ENCODE data around the gene FXN.
"Not testable (repeated sequence)": the region's sequence is repeated elsewhere in the genome, so short reads cannot be mapped to it uniquely, and the experiment has no call there.

The FXN gene

GRCh38 chr9:69103348-69103996, 67.9 kb downstream of the FXN start:
- not testable (repeated sequence) for DNase-seq (ENCODE audit: low read depth in 2 of 2)

GRCh38 chr9:69104830-69105527, 69.4 kb downstream of the FXN start:
- DNase-seq (ENCODE audit: low read depth in 2 of 2): no peak

- no peak for DNase-seq (ENCODE audit: low read depth in 2 of 2)
These were observed 72.2 kb downstream of the FXN start for GRCh38 chr9:69107771-69108170.

GRCh38 chr9:69108706-69109105, 73.2 kb downstream of the FXN start:
- DNase-seq (ENCODE audit: low read depth in 2 of 2): not testable (repeated sequence)

- DNase-seq (ENCODE audit: low read depth in 2 of 2): no peak
These were observed 73.6 kb downstream of the FXN start for GRCh38 chr9:69109152-69109551.

- DNase-seq (ENCODE audit: low read depth in 2 of 2): not testable (repeated sequence)
These were observed 77.1 kb downstream of the FXN start for GRCh38 chr9:69112646-69113045.

GRCh38 chr9:69115621-69116020, 80.1 kb downstream of the FXN start:
- no peak for DNase-seq (ENCODE audit: low read depth in 2 of 2)

GRCh38 chr9:69118656-69119055, 83.1 kb downstream of the FXN start:
- DNase-seq (ENCODE audit: low read depth in 2 of 2): no peak

- DNase-seq (ENCODE audit: low read depth in 2 of 2): no peak
These were observed 85.0 kb downstream of the FXN start for GRCh38 chr9:69120380-69121154.

GRCh38 chr9:69121155-69122081, 85.9 kb downstream of the FXN start:
- DNase-seq (ENCODE audit: low read depth in 2 of 2): peak in 1 of 2 donors; percentile 2

GRCh38 chr9:69122082-69122548, 86.6 kb downstream of the FXN start:
- peak; percentile 1 to 29 for DNase-seq (ENCODE audit: low read depth in 2 of 2)

- DNase-seq (ENCODE audit: low read depth in 2 of 2): no peak
These were observed 87.1 kb downstream of the FXN start for GRCh38 chr9:69122549-69123141.

GRCh38 chr9:69130456-69131441, 95.2 kb downstream of the FXN start:
- DNase-seq (ENCODE audit: low read depth in 2 of 2): no peak

- no peak for DNase-seq (ENCODE audit: low read depth in 2 of 2)
These were observed 96.1 kb downstream of the FXN start for GRCh38 chr9:69131682-69132081.

- no peak for DNase-seq (ENCODE audit: low read depth in 2 of 2)
These were observed 96.8 kb downstream of the FXN start for GRCh38 chr9:69132361-69132760.

- no peak for DNase-seq (ENCODE audit: low read depth in 2 of 2)
These were observed 98.9 kb downstream of the FXN start for GRCh38 chr9:69134412-69134811.

- DNase-seq (ENCODE audit: low read depth in 2 of 2): no peak
These were observed 100.6 kb downstream of the FXN start for GRCh38 chr9:69136185-69136584.

GRCh38 chr9:69136779-69137178, 101.2 kb downstream of the FXN start:
- DNase-seq (ENCODE audit: low read depth in 2 of 2): no peak

- DNase-seq (ENCODE audit: low read depth in 2 of 2): no peak
These were observed 101.8 kb downstream of the FXN start for GRCh38 chr9:69137311-69137710.

GRCh38 chr9:69139596-69139995, 104.0 kb downstream of the FXN start:
- DNase-seq (ENCODE audit: low read depth in 2 of 2): no peak

Data from stimulated activated CD8-positive, alpha-beta memory T cell treated with anti-CD3 and anti-CD28 coated beads, Interleukin-7, amount 100 ng/mL, for 4 hours (primary cell).